WTC11 (cell line): ENCODE measurements around the gene PLA2G1B. TPM values are rescaled to one million over a fixed set of nuclear protein-coding genes. Genes with fewer than 3 reads are reported as not detected.

ENCODE experiments used
- ATAC-seq: fragments of 200-7000 bp; cut with Tn5 transposase; 2 replicates; pipeline ENCODE4 v1.10.0; 2021; ENCODE audit warnings: mild to moderate bottlenecking, moderate library complexity
- CTCF ChIA-PET: fragments of 300-600 bp; sonication (Branson Sonifier 250); formaldehyde crosslinking; loops from one replicate; lab custom pipeline; 2021; ENCODE audit warnings: antibody characterized with exemption; lab: Charles Lee
- POLR2A ChIA-PET: fragments of 350-600 bp; sonication (Branson Sonifier 250); formaldehyde crosslinking; loops from one replicate; lab custom pipeline; 2021; ENCODE audit warnings: antibody characterized with exemption; lab: Charles Lee
- DNase-seq: peaks from one replicate; pipeline ENCODE4 v3.0.0; 2021; ENCODE audit warnings: low spot score
- H3K27ac Mint-ChIP-seq: 2 replicates; pipeline ENCODE4 v1.8.0; 2021; ENCODE audit warnings: mixed read lengths
- H3K27me3 Mint-ChIP-seq: 2 replicates; pipeline ENCODE4 v1.8.0; 2021; ENCODE audit warnings: low read depth, mild to moderate bottlenecking, moderate library complexity, mixed read lengths
- H3K36me3 Mint-ChIP-seq: 2 replicates; pipeline ENCODE4 v1.8.0; 2021; ENCODE audit warnings: mixed read lengths
- H3K4me1 Mint-ChIP-seq: 2 replicates; pipeline ENCODE4 v1.8.0; 2022; ENCODE audit warnings: mixed read lengths
- H3K4me3 Mint-ChIP-seq: 2 replicates; pipeline ENCODE4 v1.8.0; 2021; ENCODE audit warnings: mild to moderate bottlenecking, moderate library complexity, mixed read lengths
- H3K9me3 Mint-ChIP-seq: 2 replicates; pipeline ENCODE4 v1.8.0; 2021; ENCODE audit warnings: mixed read lengths
- ESRRA ChIP-seq: sonication (generic); formaldehyde crosslinking; IDR thresholded peaks from 2 replicates; pipeline ENCODE4 v1.8.1; 2022; ENCODE audit warnings: mild to moderate bottlenecking, missing genetic modification reagents, borderline replicate concordance
- ETV6 ChIP-seq: sonication (generic); formaldehyde crosslinking; IDR thresholded peaks from 2 replicates; pipeline ENCODE4 v1.8.1; 2022; ENCODE audit warnings: mild to moderate bottlenecking, missing genetic modification reagents
- FOXJ3 ChIP-seq: sonication (generic); formaldehyde crosslinking; IDR thresholded peaks from 2 replicates; pipeline ENCODE4 v1.9.0; 2021; ENCODE audit warnings: missing genetic modification reagents, mild to moderate bottlenecking, borderline replicate concordance
- HMGA2 ChIP-seq: fragments of 250-450 bp; sonication (Bioruptor Pico); IDR thresholded peaks from 2 replicates; pipeline ENCODE4 v1.4.0; 2021; ENCODE audit warnings: mild to moderate bottlenecking, moderate library complexity
- JUN ChIP-seq: sonication (generic); formaldehyde crosslinking; IDR thresholded peaks from 2 replicates; pipeline ENCODE4 v1.8.0; 2023; ENCODE audit warnings: mild to moderate bottlenecking, missing genetic modification reagents
- MXD4 ChIP-seq: fragments of 250-450 bp; sonication (Bioruptor Pico); IDR thresholded peaks from 2 replicates; pipeline ENCODE4 v1.8.0; 2021; ENCODE audit warnings: mild to moderate bottlenecking, moderate library complexity, borderline replicate concordance
- NR2C2 ChIP-seq: sonication (generic); formaldehyde crosslinking; IDR thresholded peaks from 2 replicates; pipeline ENCODE4 v1.8.0; 2022; ENCODE audit warnings: mild to moderate bottlenecking, missing genetic modification reagents
- OVOL2 ChIP-seq: fragments of 250-450 bp; sonication (Bioruptor Pico); IDR thresholded peaks from 2 replicates; pipeline ENCODE4 v1.9.0; 2021; ENCODE audit warnings: mild to moderate bottlenecking, borderline replicate concordance
- PREB ChIP-seq: sonication (generic); formaldehyde crosslinking; IDR thresholded peaks from 2 replicates; pipeline ENCODE4 v1.8.1; 2022; ENCODE audit warnings: mild to moderate bottlenecking, missing genetic modification reagents, moderate library complexity, borderline replicate concordance
- RELA ChIP-seq: sonication (generic); formaldehyde crosslinking; IDR thresholded peaks from 2 replicates; pipeline ENCODE4 v1.8.1; 2022; ENCODE audit warnings: missing genetic modification reagents, mild to moderate bottlenecking, borderline replicate concordance
- RORB ChIP-seq: fragments of 250-450 bp; sonication (Bioruptor Pico); IDR thresholded peaks from 2 replicates; pipeline ENCODE4 v1.9.0; 2021; ENCODE audit warnings: mild to moderate bottlenecking
- SMAD3 ChIP-seq: sonication (generic); formaldehyde crosslinking; IDR thresholded peaks from 2 replicates; pipeline ENCODE4 v1.8.0; 2022; ENCODE audit warnings: missing genetic modification reagents, mild to moderate bottlenecking, borderline replicate concordance
- TEAD4 ChIP-seq: sonication (generic); formaldehyde crosslinking; IDR thresholded peaks from 2 replicates; pipeline ENCODE4 v1.8.0; 2022; ENCODE audit warnings: mild to moderate bottlenecking, missing genetic modification reagents
- ZBTB43 ChIP-seq: sonication (generic); formaldehyde crosslinking; IDR thresholded peaks from 2 replicates; pipeline ENCODE4 v1.8.1; 2023; ENCODE audit warnings: mild to moderate bottlenecking, missing genetic modification reagents
- ZNF219 ChIP-seq: sonication (generic); formaldehyde crosslinking; IDR thresholded peaks from 2 replicates; pipeline ENCODE4 v1.8.0; 2023; ENCODE audit warnings: missing genetic modification reagents, mild to moderate bottlenecking, borderline replicate concordance
- ZNF232 ChIP-seq: sonication (generic); formaldehyde crosslinking; IDR thresholded peaks from 2 replicates; pipeline ENCODE4 v1.8.0; 2022; ENCODE audit warnings: mild to moderate bottlenecking, missing genetic modification reagents
- ZNF317 ChIP-seq: sonication (generic); formaldehyde crosslinking; IDR thresholded peaks from 2 replicates; pipeline ENCODE4 v1.8.1; 2023; ENCODE audit warnings: low read depth, mild to moderate bottlenecking, moderate library complexity, missing genetic modification reagents, borderline replicate concordance
- ZNF396 ChIP-seq: fragments of 250-450 bp; sonication (Bioruptor Pico); IDR thresholded peaks from 2 replicates; pipeline ENCODE4 v1.8.0; 2021; ENCODE audit warnings: mild to moderate bottlenecking, moderate library complexity, borderline replicate concordance
- ZNF512 ChIP-seq: sonication (generic); formaldehyde crosslinking; IDR thresholded peaks from 2 replicates; pipeline ENCODE4 v1.8.1; 2022; ENCODE audit warnings: missing genetic modification reagents, borderline replicate concordance
- total RNA-seq: library from RNA; stranded (reverse); gene quantifications from 3 replicates; pipeline ENCODE4 v1.2.3, GENCODE V29; 2021
- TF ChIP-seq, protein P1 (sequence below): sonication (generic); formaldehyde crosslinking; IDR thresholded peaks from 2 replicates; pipeline ENCODE4 v1.8.0; 2022; ENCODE audit warnings: mild to moderate bottlenecking, missing genetic modification reagents
- TF ChIP-seq, protein P2 (sequence below): fragments of 250-450 bp; sonication (Bioruptor Pico); IDR thresholded peaks from 2 replicates; pipeline ENCODE4 v1.8.0; 2021; ENCODE audit warnings: mild to moderate bottlenecking
- TF ChIP-seq, protein P3 (sequence below): sonication (generic); formaldehyde crosslinking; conservative IDR thresholded peaks from 2 replicates; pipeline ENCODE4 v1.8.1; 2022; ENCODE audit warnings: mild to moderate bottlenecking, missing genetic modification reagents
- TF ChIP-seq, protein P4 (sequence below): sonication (generic); formaldehyde crosslinking; IDR thresholded peaks from 2 replicates; pipeline ENCODE4 v1.8.0; 2023; ENCODE audit warnings: missing genetic modification reagents

Gene PLA2G1B
- total RNA-seq, 1 experiment from 2014 or later = 1.8 TPM

GRCh38 chr12:120284381-120284780 is 43.2 kb downstream of the PLA2G1B start:
- peaks cover under 1% of the 10 kb centered on the region for H3K36me3 Mint-ChIP-seq
- no peaks in the 10 kb centered on the region; the same call in 1 of the 2 replicates for H3K27me3 Mint-ChIP-seq
- no peak for TF ChIP-seq ZBTB43 (CRISPR knock-in tag)
- no peak for TF ChIP-seq RORB (CRISPR knock-in tag)
- no peak for TF ChIP-seq ZNF396 (CRISPR knock-in tag)
- no peak for TF ChIP-seq ZNF317
- TF ChIP-seq FOXJ3 = no peak
- TF ChIP-seq ZNF512 (CRISPR knock-in tag) = no peak
- TF ChIP-seq TEAD4 (CRISPR knock-in tag) = no peak
- TF ChIP-seq ZNF219 = no peak
- TF ChIP-seq ZNF232 (CRISPR knock-in tag) = no peak
- no peak for TF ChIP-seq HMGA2 (CRISPR knock-in tag)
- no peak for TF ChIP-seq ETV6 (CRISPR knock-in tag)
- TF ChIP-seq, protein P1, sequence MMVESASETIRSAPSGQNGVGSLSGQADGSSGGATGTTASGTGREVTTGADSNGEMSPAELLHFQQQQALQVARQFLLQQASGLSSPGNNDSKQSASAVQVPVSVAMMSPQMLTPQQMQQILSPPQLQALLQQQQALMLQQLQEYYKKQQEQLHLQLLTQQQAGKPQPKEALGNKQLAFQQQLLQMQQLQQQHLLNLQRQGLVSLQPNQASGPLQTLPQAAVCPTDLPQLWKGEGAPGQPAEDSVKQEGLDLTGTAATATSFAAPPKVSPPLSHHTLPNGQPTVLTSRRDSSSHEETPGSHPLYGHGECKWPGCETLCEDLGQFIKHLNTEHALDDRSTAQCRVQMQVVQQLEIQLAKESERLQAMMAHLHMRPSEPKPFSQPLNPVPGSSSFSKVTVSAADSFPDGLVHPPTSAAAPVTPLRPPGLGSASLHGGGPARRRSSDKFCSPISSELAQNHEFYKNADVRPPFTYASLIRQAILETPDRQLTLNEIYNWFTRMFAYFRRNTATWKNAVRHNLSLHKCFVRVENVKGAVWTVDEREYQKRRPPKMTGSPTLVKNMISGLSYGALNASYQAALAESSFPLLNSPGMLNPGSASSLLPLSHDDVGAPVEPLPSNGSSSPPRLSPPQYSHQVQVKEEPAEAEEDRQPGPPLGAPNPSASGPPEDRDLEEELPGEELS (CRISPR knock-in tag) = no peak
- TF ChIP-seq, protein P2, sequence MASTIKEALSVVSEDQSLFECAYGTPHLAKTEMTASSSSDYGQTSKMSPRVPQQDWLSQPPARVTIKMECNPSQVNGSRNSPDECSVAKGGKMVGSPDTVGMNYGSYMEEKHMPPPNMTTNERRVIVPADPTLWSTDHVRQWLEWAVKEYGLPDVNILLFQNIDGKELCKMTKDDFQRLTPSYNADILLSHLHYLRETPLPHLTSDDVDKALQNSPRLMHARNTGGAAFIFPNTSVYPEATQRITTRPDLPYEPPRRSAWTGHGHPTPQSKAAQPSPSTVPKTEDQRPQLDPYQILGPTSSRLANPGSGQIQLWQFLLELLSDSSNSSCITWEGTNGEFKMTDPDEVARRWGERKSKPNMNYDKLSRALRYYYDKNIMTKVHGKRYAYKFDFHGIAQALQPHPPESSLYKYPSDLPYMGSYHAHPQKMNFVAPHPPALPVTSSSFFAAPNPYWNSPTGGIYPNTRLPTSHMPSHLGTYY = no peak
- TF ChIP-seq JUN (CRISPR knock-in tag) = no peak
- TF ChIP-seq SMAD3 (CRISPR knock-in tag) = no peak
- TF ChIP-seq PREB = no peak
- TF ChIP-seq, protein P3, sequence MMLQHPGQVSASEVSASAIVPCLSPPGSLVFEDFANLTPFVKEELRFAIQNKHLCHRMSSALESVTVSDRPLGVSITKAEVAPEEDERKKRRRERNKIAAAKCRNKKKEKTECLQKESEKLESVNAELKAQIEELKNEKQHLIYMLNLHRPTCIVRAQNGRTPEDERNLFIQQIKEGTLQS (CRISPR knock-in tag) = no peak
- no peak overlapping the region for H3K4me3 Mint-ChIP-seq
- CTCF ChIA-PET = interaction anchor here (1.6 to 7.0 kb wide), 3 partner anchors 18 to 56 kb away, joined by 5 to 50 read pairs (median 9); partner anchors contain the start of genes PXN and SIRT4
- peaks cover under 1% of the 10 kb centered on the region; the same call in 1 of the 2 replicates for H3K9me3 Mint-ChIP-seq
- ATAC-seq (no peak), DNase-seq (no peak)
- POLR2A ChIA-PET = no interaction called here
- peaks cover 11% of the 10 kb centered on the region for H3K4me1 Mint-ChIP-seq
- no peak overlapping the region for H3K27ac Mint-ChIP-seq

DNA sequence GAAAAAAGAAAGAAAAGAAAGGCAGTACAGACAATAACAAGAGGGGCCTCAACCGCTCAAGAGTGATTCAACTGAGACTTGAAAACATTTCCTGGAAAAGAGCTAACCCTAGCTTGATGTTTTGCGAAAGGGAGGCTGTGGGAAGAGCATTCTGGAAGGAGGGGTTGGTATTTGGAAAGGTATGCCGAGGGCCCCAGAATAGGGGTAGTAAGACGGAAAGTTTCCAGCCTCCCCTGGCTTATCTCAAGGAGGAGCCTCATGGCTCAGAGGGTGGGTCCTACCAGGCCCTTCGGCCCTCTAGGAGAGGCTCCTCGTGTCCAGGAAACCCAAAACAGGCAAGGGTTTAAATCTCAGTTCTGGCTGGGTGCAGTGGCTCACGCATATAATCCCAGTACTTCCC is 44.3 kb downstream of the PLA2G1B start:
- peaks cover 5% of the 10 kb centered on the region for H3K9me3 Mint-ChIP-seq
- no peak for TF ChIP-seq ESRRA (CRISPR knock-in tag)
- TF ChIP-seq MXD4 (CRISPR knock-in tag) = no peak
- TF ChIP-seq OVOL2 = no peak
- TF ChIP-seq NR2C2 (CRISPR knock-in tag) = no peak
- TF ChIP-seq, protein P4, sequence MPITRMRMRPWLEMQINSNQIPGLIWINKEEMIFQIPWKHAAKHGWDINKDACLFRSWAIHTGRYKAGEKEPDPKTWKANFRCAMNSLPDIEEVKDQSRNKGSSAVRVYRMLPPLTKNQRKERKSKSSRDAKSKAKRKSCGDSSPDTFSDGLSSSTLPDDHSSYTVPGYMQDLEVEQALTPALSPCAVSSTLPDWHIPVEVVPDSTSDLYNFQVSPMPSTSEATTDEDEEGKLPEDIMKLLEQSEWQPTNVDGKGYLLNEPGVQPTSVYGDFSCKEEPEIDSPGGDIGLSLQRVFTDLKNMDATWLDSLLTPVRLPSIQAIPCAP (CRISPR knock-in tag) = no peak
- no peak for TF ChIP-seq RELA (CRISPR knock-in tag)
- ATAC-seq (peak; percentile 79), DNase-seq (no peak)
- no peaks in the 10 kb centered on the region; the same call in 1 of the 2 replicates for H3K27me3 Mint-ChIP-seq
- peaks cover 4% of the 10 kb centered on the region for H3K36me3 Mint-ChIP-seq
- no peak overlapping the region for H3K4me3 Mint-ChIP-seq
- H3K27ac Mint-ChIP-seq = no peak overlapping the region
- H3K4me1 Mint-ChIP-seq = peaks cover 11% of the 10 kb centered on the region
- ChIA-PET CTCF (interaction anchor here (1.0 to 7.0 kb wide), 6 partner anchors 18 to 82 kb away, joined by 4 to 50 read pairs (median 6); partner anchors contain the start of genes PXN, RPLP0 and SIRT4), POLR2A (interaction anchor here (1.0 to 2.2 kb wide), 3 partner anchors 8 to 48 kb away, joined by 3 to 15 read pairs (median 4); partner anchors contain the start of gene RNU4-2)
